HL-60 (cell line): ENCODE data around the gene PIGQ.

ENCODE experiments used
- GABPA ChIP-seq: IDR thresholded peaks from 2 replicates; pipeline ENCODE4 v1.6.1; 2012; ENCODE audit warnings: low read depth
- POLR2AphosphoS5 ChIP-seq: IDR thresholded peaks from 2 replicates; pipeline ENCODE4 v1.6.1; 2012; ENCODE audit warnings: low read depth
- TF ChIP-seq, protein P1 (sequence below): IDR thresholded peaks from one replicate; pipeline ENCODE4 v1.5.1; 2011; ENCODE audit warnings: low read length, control low read depth, inconsistent platforms; ENCODE audit not compliant: insufficient read depth
- TF ChIP-seq, protein P2 (sequence below): IDR thresholded peaks from 2 replicates; pipeline ENCODE4 v1.6.1; 2012; ENCODE audit warnings: low read depth; ENCODE audit not compliant: insufficient replicate concordance

DNA sequence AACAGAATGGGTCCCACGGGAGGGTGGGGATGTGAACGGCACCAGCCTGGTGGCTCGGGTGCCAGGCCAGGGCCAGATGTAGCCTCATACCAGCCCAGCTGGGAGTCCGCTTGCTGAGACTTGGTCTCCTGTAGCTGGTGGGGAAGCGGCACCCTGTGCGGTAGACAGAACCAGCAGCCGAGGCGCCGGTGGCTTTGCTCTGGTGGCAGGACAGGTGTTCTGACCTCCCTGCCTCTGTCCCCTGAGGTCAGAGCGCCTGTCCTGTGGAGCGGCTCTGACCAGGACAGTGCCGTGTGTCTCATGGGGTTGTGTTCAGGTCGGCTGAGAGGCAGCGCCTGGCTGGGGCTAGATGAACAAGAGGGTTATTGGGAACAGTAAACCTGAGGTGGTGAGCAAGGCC lies 40.2 kb downstream of the PIGQ start:
- TF ChIP-seq, protein P1, sequence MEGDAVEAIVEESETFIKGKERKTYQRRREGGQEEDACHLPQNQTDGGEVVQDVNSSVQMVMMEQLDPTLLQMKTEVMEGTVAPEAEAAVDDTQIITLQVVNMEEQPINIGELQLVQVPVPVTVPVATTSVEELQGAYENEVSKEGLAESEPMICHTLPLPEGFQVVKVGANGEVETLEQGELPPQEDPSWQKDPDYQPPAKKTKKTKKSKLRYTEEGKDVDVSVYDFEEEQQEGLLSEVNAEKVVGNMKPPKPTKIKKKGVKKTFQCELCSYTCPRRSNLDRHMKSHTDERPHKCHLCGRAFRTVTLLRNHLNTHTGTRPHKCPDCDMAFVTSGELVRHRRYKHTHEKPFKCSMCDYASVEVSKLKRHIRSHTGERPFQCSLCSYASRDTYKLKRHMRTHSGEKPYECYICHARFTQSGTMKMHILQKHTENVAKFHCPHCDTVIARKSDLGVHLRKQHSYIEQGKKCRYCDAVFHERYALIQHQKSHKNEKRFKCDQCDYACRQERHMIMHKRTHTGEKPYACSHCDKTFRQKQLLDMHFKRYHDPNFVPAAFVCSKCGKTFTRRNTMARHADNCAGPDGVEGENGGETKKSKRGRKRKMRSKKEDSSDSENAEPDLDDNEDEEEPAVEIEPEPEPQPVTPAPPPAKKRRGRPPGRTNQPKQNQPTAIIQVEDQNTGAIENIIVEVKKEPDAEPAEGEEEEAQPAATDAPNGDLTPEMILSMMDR = no peak
- TF ChIP-seq GABPA (no peak), POLR2AphosphoS5 (no peak)
- TF ChIP-seq, protein P2, sequence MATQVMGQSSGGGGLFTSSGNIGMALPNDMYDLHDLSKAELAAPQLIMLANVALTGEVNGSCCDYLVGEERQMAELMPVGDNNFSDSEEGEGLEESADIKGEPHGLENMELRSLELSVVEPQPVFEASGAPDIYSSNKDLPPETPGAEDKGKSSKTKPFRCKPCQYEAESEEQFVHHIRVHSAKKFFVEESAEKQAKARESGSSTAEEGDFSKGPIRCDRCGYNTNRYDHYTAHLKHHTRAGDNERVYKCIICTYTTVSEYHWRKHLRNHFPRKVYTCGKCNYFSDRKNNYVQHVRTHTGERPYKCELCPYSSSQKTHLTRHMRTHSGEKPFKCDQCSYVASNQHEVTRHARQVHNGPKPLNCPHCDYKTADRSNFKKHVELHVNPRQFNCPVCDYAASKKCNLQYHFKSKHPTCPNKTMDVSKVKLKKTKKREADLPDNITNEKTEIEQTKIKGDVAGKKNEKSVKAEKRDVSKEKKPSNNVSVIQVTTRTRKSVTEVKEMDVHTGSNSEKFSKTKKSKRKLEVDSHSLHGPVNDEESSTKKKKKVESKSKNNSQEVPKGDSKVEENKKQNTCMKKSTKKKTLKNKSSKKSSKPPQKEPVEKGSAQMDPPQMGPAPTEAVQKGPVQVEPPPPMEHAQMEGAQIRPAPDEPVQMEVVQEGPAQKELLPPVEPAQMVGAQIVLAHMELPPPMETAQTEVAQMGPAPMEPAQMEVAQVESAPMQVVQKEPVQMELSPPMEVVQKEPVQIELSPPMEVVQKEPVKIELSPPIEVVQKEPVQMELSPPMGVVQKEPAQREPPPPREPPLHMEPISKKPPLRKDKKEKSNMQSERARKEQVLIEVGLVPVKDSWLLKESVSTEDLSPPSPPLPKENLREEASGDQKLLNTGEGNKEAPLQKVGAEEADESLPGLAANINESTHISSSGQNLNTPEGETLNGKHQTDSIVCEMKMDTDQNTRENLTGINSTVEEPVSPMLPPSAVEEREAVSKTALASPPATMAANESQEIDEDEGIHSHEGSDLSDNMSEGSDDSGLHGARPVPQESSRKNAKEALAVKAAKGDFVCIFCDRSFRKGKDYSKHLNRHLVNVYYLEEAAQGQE = no peak
